Gastroesophageal sphincter (tissue), 4 donors: Measurements from ENCODE around the gene ALK. TPM values are rescaled to one million over a fixed set of nuclear protein-coding genes. Genes with fewer than 3 reads are reported as not detected.

Source experiments
- ATAC-seq: fragments of 150-250 bp; one replicate; pipeline ENCODE4 v1.9.1; 2016; ENCODE audit warnings: mild to moderate bottlenecking, moderate library complexity
- H3K27ac ChIP-seq, 4 donors: fragments of 200-600 bp; sonication (generic) in 3 of 4; 1 replicate in 3 of 4; 2 replicates in 1 of 4; pipeline ENCODE4 v1.5.1; 2016 to 2019
- H3K27me3 ChIP-seq: fragments of 200-600 bp; sonication (generic); one replicate; pipeline ENCODE4 v1.5.1; 2019
- H3K36me3 ChIP-seq, 2 donors: fragments of 200-600 bp; sonication (generic); one replicate each; pipeline ENCODE4 v1.5.1; 2019; ENCODE audit warnings: control low read depth in 1 of 2
- H3K4me1 ChIP-seq, 3 donors: fragments of 200-600 bp; sonication (generic); 1 replicate in 2 of 3; 2 replicates in 1 of 3; pipeline ENCODE4 v1.5.1; 2016 to 2019; ENCODE audit warnings: control low read depth in 2 of 3
- H3K4me3 ChIP-seq, 2 donors: fragments of 200-600 bp; sonication (generic); one replicate each; pipeline ENCODE4 v1.5.1; 2019; ENCODE audit warnings: mild to moderate bottlenecking in 1 of 2, moderate library complexity in 1 of 2
- H3K9me3 ChIP-seq, 3 donors: fragments of 200-600 bp; sonication (generic); one replicate each; pipeline ENCODE4 v1.5.1; 2017 to 2019; ENCODE audit warnings: control low read depth in 2 of 3
- CTCF ChIP-seq, 4 experiments: fragments of 200-600 bp in 2 of 4; fragments of 450-650 bp in 2 of 4; sonication (generic) in 1 of 4; IDR thresholded peaks; one replicate each; pipeline ENCODE4 v1.5.1; 2017 to 2019; ENCODE audit warnings: antibody characterized with exemption in 4 of 4, mild to moderate bottlenecking in 2 of 4, moderate library complexity in 2 of 4
- EP300 ChIP-seq: sonication (generic); formaldehyde crosslinking; IDR thresholded peaks from one replicate; pipeline ENCODE4 v1.6.1; 2017; ENCODE audit warnings: antibody characterized with exemption, mild to moderate bottlenecking
- POLR2A ChIP-seq, 2 donors: fragments of 450-650 bp; IDR thresholded peaks; one replicate each; pipeline ENCODE4 v1.6.1; 2017; ENCODE audit warnings: antibody characterized with exemption in 2 of 2, mild to moderate bottlenecking in 2 of 2, moderate library complexity in 1 of 2
- POLR2AphosphoS5 ChIP-seq: sonication (generic); formaldehyde crosslinking; IDR thresholded peaks from one replicate; pipeline ENCODE4 v1.6.1; 2017; ENCODE audit warnings: antibody characterized with exemption
- WGBS, 2 donors: methylation state at CpG; one replicate each; pipeline ENCODE4 v1.1.5; 2018; ENCODE audit warnings: low coverage in 1 of 2; 5-methylcytosine and 5-hydroxymethylcytosine counted together
- total RNA-seq, 4 donors: library from RNA; depleted of rRNA; stranded (reverse); fragments of >200 nt; gene quantifications; one replicate each; pipeline ENCODE4 v1.1.0, GENCODE V29; 2016

The ALK gene
- total RNA-seq, 4 donors from 2014 or later, result 0.94 to 1.6 (median 1.1) TPM

- WGBS, 2 donors, result 48 to 52% methylated on average over 2 of the region's 2 CpGs
- Histone ChIP-seq H3K27me3 (peaks cover 8% of the 10 kb centered on the region), H3K9me3 (no peaks in the 10 kb centered on the region), H3K36me3 (no peaks in the 10 kb centered on the region), H3K27ac (no peak overlapping the region), H3K4me3 (no peak overlapping the region), H3K4me1 (no peaks in the 10 kb centered on the region)
- no peak for TF ChIP-seq EP300
- ATAC-seq, result no peak
These were observed 41.9 kb downstream of the ALK start for GRCh38 chr2:29879456-29879855.

GRCh38 chr2:29878898-29879297, 42.5 kb downstream of the ALK start:
- Histone ChIP-seq H3K4me3 (no peak overlapping the region), H3K27ac (no peak overlapping the region), H3K4me1 (no peaks in the 10 kb centered on the region), H3K36me3 (no peaks in the 10 kb centered on the region), H3K27me3 (peaks cover 8% of the 10 kb centered on the region), H3K9me3 (no peaks in the 10 kb centered on the region)
- ATAC-seq, result no peak
- TF ChIP-seq POLR2A (IDR thresholded peaks at IDR 0.05), result no peak
- no peak for TF ChIP-seq EP300
- no peak for TF ChIP-seq CTCF (IDR thresholded peaks at IDR 0.05)
- no peak for TF ChIP-seq POLR2AphosphoS5
- 38 to 54% methylated on average over 3 of the region's 3 CpGs for whole genome bisulfite sequencing, 2 donors

GRCh38 chr2:29876374-29876773, 45.0 kb downstream of the ALK start:
- no peak overlapping the region for H3K4me3 ChIP-seq
- no peak for ATAC-seq
- H3K9me3 ChIP-seq, result no peaks in the 10 kb centered on the region
- TF ChIP-seq EP300 (no peak), POLR2AphosphoS5 (no peak), POLR2A (IDR thresholded peaks at IDR 0.05) (no peak), CTCF (IDR thresholded peaks at IDR 0.05) (no peak)
- WGBS, 2 donors, result 96% methylated on average over 4 of the region's 4 CpGs
- H3K27ac ChIP-seq, result no peak overlapping the region
- no peaks in the 10 kb centered on the region for H3K4me1 ChIP-seq
- no peaks in the 10 kb centered on the region for H3K36me3 ChIP-seq
- peaks cover 8% of the 10 kb centered on the region for H3K27me3 ChIP-seq

GRCh38 chr2:29874745-29875144, 46.6 kb downstream of the ALK start:
- ATAC-seq, result no peak
- Histone ChIP-seq H3K36me3 (no peaks in the 10 kb centered on the region), H3K9me3 (no peaks in the 10 kb centered on the region), H3K4me1 (no peaks in the 10 kb centered on the region), H3K27ac (no peak overlapping the region), H3K4me3 (no peak overlapping the region), H3K27me3 (no peaks in the 10 kb centered on the region)
- TF ChIP-seq CTCF (IDR thresholded peaks at IDR 0.05) (no peak), POLR2A (IDR thresholded peaks at IDR 0.05) (no peak), POLR2AphosphoS5 (no peak), EP300 (no peak)
- WGBS, 2 donors, result 79 to 93% methylated on average over 2 of the region's 2 CpGs

GRCh38 chr2:29872870-29873269, 48.5 kb downstream of the ALK start:
- no peaks in the 10 kb centered on the region for H3K4me1 ChIP-seq
- H3K27me3 ChIP-seq, result no peaks in the 10 kb centered on the region
- no peak for ATAC-seq
- H3K4me3 ChIP-seq, result no peak overlapping the region
- TF ChIP-seq POLR2A (IDR thresholded peaks at IDR 0.05) (no peak), CTCF (IDR thresholded peaks at IDR 0.05) (no peak), EP300 (no peak), POLR2AphosphoS5 (no peak)
- WGBS, 2 donors, result 75 to 100% methylated on average over 1 of the region's 1 CpG
- H3K9me3 ChIP-seq, result no peaks in the 10 kb centered on the region
- H3K27ac ChIP-seq, result no peak overlapping the region
- H3K36me3 ChIP-seq, result no peaks in the 10 kb centered on the region

GRCh38 chr2:29871541-29871940, 49.8 kb downstream of the ALK start:
- Histone ChIP-seq H3K27ac (no peak overlapping the region), H3K9me3 (no peaks in the 10 kb centered on the region), H3K36me3 (no peaks in the 10 kb centered on the region), H3K4me1 (no peaks in the 10 kb centered on the region), H3K27me3 (no peaks in the 10 kb centered on the region), H3K4me3 (no peak overlapping the region)
- 60% methylated on average over 1 of the region's 2 CpGs; no CpG with 5 or more reads in 1 of the 2 donors for WGBS, 2 donors
- TF ChIP-seq POLR2AphosphoS5 (no peak), CTCF (IDR thresholded peaks at IDR 0.05) (no peak), POLR2A (IDR thresholded peaks at IDR 0.05) (no peak), EP300 (no peak)
- ATAC-seq, result no peak
